Neural cell (in vitro differentiated cells): Measurements from ENCODE around the gene CLK4. TPM values are rescaled to one million over a fixed set of nuclear protein-coding genes. Genes with fewer than 3 reads are reported as not detected.

Experiments
- H2AFZ ChIP-seq: fragments of 200-600, 300-800 bp; sonication (generic), shearing (Covaris generic); 2 replicates; pipeline ENCODE4 v1.6.0; 2014; ENCODE audit warnings: low read depth, mild to moderate bottlenecking, antibody characterized with exemption, low read length, moderate library complexity
- H3F3A ChIP-seq: fragments of 200-600 bp; shearing (Covaris generic); 2 replicates; pipeline ENCODE4 v1.6.1; 2016; ENCODE audit warnings: mild to moderate bottlenecking, moderate library complexity, mixed read lengths, antibody characterized with exemption, low read length; ENCODE audit not compliant: insufficient read depth, poor library complexity, severe bottlenecking
- H3K27ac ChIP-seq: fragments of 200-600, 300-800 bp; sonication (generic), shearing (Covaris generic); 2 replicates; pipeline ENCODE4 v1.5.1; 2014; ENCODE audit warnings: mild to moderate bottlenecking, low read length, moderate library complexity
- H3K27me3 ChIP-seq: fragments of 300-800, 200-600 bp; sonication (generic), shearing (Covaris generic); 2 replicates; pipeline ENCODE4 v1.6.0; 2014; ENCODE audit warnings: mild to moderate bottlenecking, low read depth, low read length, moderate library complexity; ENCODE audit not compliant: insufficient read depth
- H3K36me3 ChIP-seq: fragments of 300-800, 200-600 bp; sonication (generic), shearing (Covaris generic); 2 replicates; pipeline ENCODE4 v1.5.1; 2014; ENCODE audit warnings: mild to moderate bottlenecking, antibody characterized with exemption, low read length, moderate library complexity; ENCODE audit not compliant: insufficient read depth
- H3K4me2 ChIP-seq: fragments of 300-800, 200-600 bp; sonication (generic), shearing (Covaris generic); 2 replicates; pipeline ENCODE4 v1.6.0; 2014; ENCODE audit warnings: mild to moderate bottlenecking, low read length
- H3K4me3 ChIP-seq: fragments of 300-800, 200-600 bp; sonication (generic), shearing (Covaris generic); 2 replicates; pipeline ENCODE4 v1.5.1; 2014; ENCODE audit warnings: mild to moderate bottlenecking, low read length, moderate library complexity
- H3K79me2 ChIP-seq: fragments of 200-600 bp; shearing (Covaris generic); replicated peaks from 2 replicates; pipeline ENCODE4 v1.6.0; 2014; ENCODE audit warnings: mild to moderate bottlenecking, low read length, moderate library complexity; ENCODE audit not compliant: insufficient read depth
- H3K9ac ChIP-seq: fragments of 300-800, 200-600 bp; sonication (generic), shearing (Covaris generic); 2 replicates; pipeline ENCODE4 v1.6.1; 2016; ENCODE audit warnings: mild to moderate bottlenecking, low read length, mixed read lengths
- H3K9me2 ChIP-seq: fragments of 200-600 bp; shearing (Covaris generic); 2 replicates; pipeline ENCODE4 v1.6.1; 2016; ENCODE audit warnings: mild to moderate bottlenecking, low read length, mixed read lengths; ENCODE audit not compliant: insufficient read depth
- H3K9me3 ChIP-seq: fragments of 200-600, 300-800 bp; sonication (generic), shearing (Covaris generic); 2 replicates; pipeline ENCODE4 v1.6.1; 2016; ENCODE audit warnings: mild to moderate bottlenecking, mixed run types, low read length, moderate library complexity, mixed read lengths
- H4K20me1 ChIP-seq: fragments of 200-600 bp; shearing (Covaris generic); 2 replicates; pipeline ENCODE4 v1.6.1; 2016; ENCODE audit warnings: mild to moderate bottlenecking, mixed run types; ENCODE audit not compliant: insufficient read depth
- EP300 ChIP-seq: fragments of 450-650 bp; conservative IDR thresholded peaks from 2 replicates; pipeline ENCODE4 v1.6.1; 2014; ENCODE audit warnings: antibody characterized with exemption, mild to moderate bottlenecking, moderate library complexity; ENCODE audit not compliant: poor library complexity, severe bottlenecking
- EZH2 ChIP-seq: fragments of 200-600, 300-800 bp; shearing (Covaris generic), sonication (generic); IDR thresholded peaks from 2 replicates; pipeline ENCODE4 v1.6.1; 2014; ENCODE audit warnings: antibody characterized with exemption, low read length, borderline replicate concordance, mild to moderate bottlenecking; ENCODE audit not compliant: insufficient read depth, poor library complexity, severe bottlenecking
- MXI1 ChIP-seq: fragments of 450-650 bp; conservative IDR thresholded peaks from 2 replicates; pipeline ENCODE4 v1.6.1; 2014; ENCODE audit warnings: antibody characterized with exemption, mild to moderate bottlenecking; ENCODE audit not compliant: poor library complexity, severe bottlenecking
- POLR2AphosphoS5 ChIP-seq: IDR thresholded peaks from 2 replicates; pipeline ENCODE4 v1.6.1; 2012
- RAD21 ChIP-seq: fragments of 450-650 bp; conservative IDR thresholded peaks from 2 replicates; pipeline ENCODE4 v1.6.1; 2014; ENCODE audit warnings: antibody characterized with exemption, mild to moderate bottlenecking, moderate library complexity
- SMC3 ChIP-seq: fragments of 450-650 bp; conservative IDR thresholded peaks from 2 replicates; pipeline ENCODE4 v1.6.1; 2014; ENCODE audit warnings: antibody characterized with exemption, mild to moderate bottlenecking, moderate library complexity; ENCODE audit not compliant: poor library complexity
- polyA plus RNA-seq: library from polyadenylated mRNA; depleted of rRNA; stranded (reverse); fragments of >200 nt; gene quantifications from 2 replicates; pipeline ENCODE4 v1.2.3, GENCODE V29; 2014
- TF ChIP-seq, protein P1 (sequence below): fragments of 450-650 bp; IDR thresholded peaks from 2 replicates; pipeline ENCODE4 v1.5.1; 2014; ENCODE audit warnings: antibody characterized with exemption, mild to moderate bottlenecking, moderate library complexity; ENCODE audit not compliant: poor library complexity, severe bottlenecking
- TF ChIP-seq, protein P2 (sequence below): IDR thresholded peaks from 2 replicates; pipeline ENCODE4 v1.6.1; 2012; ENCODE audit warnings: borderline replicate concordance

CLK4 gene
- polyA plus RNA-seq, 1 donor from 2014 or later, result 115 TPM

DNA sequence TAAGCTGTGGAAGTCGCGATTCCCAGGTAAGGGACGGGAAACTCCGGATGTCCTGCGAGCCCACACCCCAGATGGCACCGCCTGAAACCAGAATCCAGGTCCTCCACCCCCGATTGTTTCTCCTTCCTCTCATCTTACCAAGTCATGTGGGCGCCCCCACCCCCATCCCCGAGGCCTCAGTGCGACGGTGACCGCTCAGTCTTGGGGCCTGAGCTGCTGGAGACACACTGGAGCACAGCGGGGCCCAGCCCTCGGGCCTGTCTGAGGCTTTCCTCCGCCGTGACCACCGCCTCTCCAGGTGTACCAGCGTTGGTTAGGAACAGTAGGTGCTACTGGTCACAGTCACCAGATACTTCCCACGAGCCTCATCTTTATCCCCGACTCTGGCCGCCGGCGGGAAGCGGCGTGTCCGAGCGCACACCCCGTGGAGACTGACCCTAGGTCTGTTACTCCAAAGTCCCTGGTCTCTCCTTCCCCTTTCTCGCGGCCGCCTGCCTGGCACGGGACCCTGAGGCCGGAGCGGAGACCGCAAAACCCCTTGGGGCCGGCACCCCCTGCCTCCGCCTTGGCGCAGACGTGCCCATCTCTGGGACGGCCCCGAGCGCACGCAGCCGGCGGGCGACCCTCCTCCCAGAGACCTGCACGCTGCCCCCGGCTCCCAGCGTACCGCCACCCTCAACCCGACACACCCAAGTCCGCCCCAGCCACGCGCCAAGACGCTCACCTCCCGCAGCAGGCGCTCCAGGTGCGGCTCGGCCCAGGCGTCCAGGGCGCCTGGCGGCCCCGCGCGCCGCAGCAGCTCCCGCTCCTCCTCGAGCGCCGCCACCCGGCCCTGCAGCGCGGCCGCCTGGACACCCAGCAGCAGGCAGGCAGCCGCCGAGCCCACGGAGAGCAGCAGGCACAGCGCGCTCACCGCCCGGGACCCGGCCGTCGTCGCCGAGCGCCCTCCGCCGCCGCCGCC, 37.4 kb downstream of the CLK4 start:
- no peak overlapping the region for H2AFZ ChIP-seq
- H3K4me2 ChIP-seq, result no peak overlapping the region
- no peak overlapping the region for H3K9ac ChIP-seq
- no peak overlapping the region for H3K27ac ChIP-seq
- peak overlapping the region; percentile 64 for H3K4me3 ChIP-seq
- H3F3A ChIP-seq, result peaks cover 4% of the 10 kb centered on the region
- TF ChIP-seq POLR2AphosphoS5, result no peak
- peak; percentile 60 for TF ChIP-seq SMC3
- TF ChIP-seq, protein P1, sequence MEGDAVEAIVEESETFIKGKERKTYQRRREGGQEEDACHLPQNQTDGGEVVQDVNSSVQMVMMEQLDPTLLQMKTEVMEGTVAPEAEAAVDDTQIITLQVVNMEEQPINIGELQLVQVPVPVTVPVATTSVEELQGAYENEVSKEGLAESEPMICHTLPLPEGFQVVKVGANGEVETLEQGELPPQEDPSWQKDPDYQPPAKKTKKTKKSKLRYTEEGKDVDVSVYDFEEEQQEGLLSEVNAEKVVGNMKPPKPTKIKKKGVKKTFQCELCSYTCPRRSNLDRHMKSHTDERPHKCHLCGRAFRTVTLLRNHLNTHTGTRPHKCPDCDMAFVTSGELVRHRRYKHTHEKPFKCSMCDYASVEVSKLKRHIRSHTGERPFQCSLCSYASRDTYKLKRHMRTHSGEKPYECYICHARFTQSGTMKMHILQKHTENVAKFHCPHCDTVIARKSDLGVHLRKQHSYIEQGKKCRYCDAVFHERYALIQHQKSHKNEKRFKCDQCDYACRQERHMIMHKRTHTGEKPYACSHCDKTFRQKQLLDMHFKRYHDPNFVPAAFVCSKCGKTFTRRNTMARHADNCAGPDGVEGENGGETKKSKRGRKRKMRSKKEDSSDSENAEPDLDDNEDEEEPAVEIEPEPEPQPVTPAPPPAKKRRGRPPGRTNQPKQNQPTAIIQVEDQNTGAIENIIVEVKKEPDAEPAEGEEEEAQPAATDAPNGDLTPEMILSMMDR, result peak; percentile 55
- TF ChIP-seq EP300, result no peak
- peak; percentile 39 for TF ChIP-seq EZH2
- TF ChIP-seq, protein P2, sequence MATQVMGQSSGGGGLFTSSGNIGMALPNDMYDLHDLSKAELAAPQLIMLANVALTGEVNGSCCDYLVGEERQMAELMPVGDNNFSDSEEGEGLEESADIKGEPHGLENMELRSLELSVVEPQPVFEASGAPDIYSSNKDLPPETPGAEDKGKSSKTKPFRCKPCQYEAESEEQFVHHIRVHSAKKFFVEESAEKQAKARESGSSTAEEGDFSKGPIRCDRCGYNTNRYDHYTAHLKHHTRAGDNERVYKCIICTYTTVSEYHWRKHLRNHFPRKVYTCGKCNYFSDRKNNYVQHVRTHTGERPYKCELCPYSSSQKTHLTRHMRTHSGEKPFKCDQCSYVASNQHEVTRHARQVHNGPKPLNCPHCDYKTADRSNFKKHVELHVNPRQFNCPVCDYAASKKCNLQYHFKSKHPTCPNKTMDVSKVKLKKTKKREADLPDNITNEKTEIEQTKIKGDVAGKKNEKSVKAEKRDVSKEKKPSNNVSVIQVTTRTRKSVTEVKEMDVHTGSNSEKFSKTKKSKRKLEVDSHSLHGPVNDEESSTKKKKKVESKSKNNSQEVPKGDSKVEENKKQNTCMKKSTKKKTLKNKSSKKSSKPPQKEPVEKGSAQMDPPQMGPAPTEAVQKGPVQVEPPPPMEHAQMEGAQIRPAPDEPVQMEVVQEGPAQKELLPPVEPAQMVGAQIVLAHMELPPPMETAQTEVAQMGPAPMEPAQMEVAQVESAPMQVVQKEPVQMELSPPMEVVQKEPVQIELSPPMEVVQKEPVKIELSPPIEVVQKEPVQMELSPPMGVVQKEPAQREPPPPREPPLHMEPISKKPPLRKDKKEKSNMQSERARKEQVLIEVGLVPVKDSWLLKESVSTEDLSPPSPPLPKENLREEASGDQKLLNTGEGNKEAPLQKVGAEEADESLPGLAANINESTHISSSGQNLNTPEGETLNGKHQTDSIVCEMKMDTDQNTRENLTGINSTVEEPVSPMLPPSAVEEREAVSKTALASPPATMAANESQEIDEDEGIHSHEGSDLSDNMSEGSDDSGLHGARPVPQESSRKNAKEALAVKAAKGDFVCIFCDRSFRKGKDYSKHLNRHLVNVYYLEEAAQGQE, result no peak
- TF ChIP-seq RAD21, result peak; percentile 53
- no peak for TF ChIP-seq MXI1
- H3K9me3 ChIP-seq, result no peaks in the 10 kb centered on the region
- no peaks in the 10 kb centered on the region for H3K79me2 ChIP-seq
- peaks cover 42% of the 10 kb centered on the region for H3K27me3 ChIP-seq
- H3K9me2 ChIP-seq, result no peaks in the 10 kb centered on the region
- H3K36me3 ChIP-seq, result no peaks in the 10 kb centered on the region
- H4K20me1 ChIP-seq, result no peaks in the 10 kb centered on the region

DNA sequence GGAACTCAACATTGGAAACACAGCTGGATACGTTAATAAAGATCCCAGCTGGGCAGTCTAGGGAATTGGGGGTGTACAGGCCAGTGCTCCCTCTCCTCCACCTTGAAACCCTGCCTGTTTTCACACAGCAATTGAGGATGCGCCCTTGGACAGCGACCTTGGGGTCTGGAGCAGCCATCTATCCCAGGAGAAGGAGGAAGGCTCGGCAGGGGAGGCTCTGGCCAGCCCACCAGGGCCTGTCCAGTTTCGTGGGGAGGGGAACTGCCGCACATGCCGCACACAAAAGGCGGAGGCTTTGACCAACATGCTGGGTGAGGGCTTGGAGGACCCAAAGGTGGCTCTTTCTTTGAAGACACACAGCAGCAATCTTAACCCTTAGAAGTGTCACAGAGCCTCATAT, 38.1 kb downstream of the CLK4 start:
- no peak overlapping the region for H2AFZ ChIP-seq
- H3K36me3 ChIP-seq, result no peaks in the 10 kb centered on the region
- H3F3A ChIP-seq, result peaks cover 4% of the 10 kb centered on the region
- no peak overlapping the region for H3K4me3 ChIP-seq
- H3K4me2 ChIP-seq, result no peak overlapping the region
- no peak overlapping the region for H3K27ac ChIP-seq
- no peak overlapping the region for H3K9ac ChIP-seq
- H4K20me1 ChIP-seq, result no peaks in the 10 kb centered on the region
- H3K79me2 ChIP-seq, result no peaks in the 10 kb centered on the region
- no peak for TF ChIP-seq MXI1
- TF ChIP-seq EZH2, result no peak
- no peak for TF ChIP-seq POLR2AphosphoS5
- H3K27me3 ChIP-seq, result peaks cover 42% of the 10 kb centered on the region
- H3K9me3 ChIP-seq, result no peaks in the 10 kb centered on the region
- no peaks in the 10 kb centered on the region for H3K9me2 ChIP-seq
